RWPE2 (cell line): ENCODE data around the gene CD82.

ENCODE experiments used
- ATAC-seq: fragments of 200-7000 bp; cut with Tn5 transposase; 3 replicates; pipeline ENCODE4 v1.9.1; 2021; ENCODE audit warnings: low read depth
- DNase-seq: peaks from one replicate; pipeline ENCODE4 v3.0.0-alpha.2; 2020; ENCODE audit warnings: low spot score
- H3K27ac ChIP-seq: fragments of 450-650 bp; 2 replicates; pipeline ENCODE4 v1.5.1; 2017; ENCODE audit warnings: mild to moderate bottlenecking; ENCODE audit not compliant: poor library complexity, severe bottlenecking
- H3K27me3 ChIP-seq: fragments of 250-450 bp; sonication (Bioruptor Pico); 2 replicates; pipeline ENCODE4 v1.5.1; 2021; ENCODE audit warnings: mild to moderate bottlenecking, moderate library complexity; ENCODE audit not compliant: insufficient read depth, poor library complexity, severe bottlenecking
- H3K36me3 ChIP-seq: fragments of 250-450 bp; sonication (Bioruptor Pico); 2 replicates; pipeline ENCODE4 v1.5.1; 2020; ENCODE audit warnings: low read depth, mild to moderate bottlenecking, moderate library complexity
- H3K4me1 ChIP-seq: fragments of 250-450 bp; sonication (Bioruptor Pico); 2 replicates; pipeline ENCODE4 v1.5.1; 2021; ENCODE audit warnings: mild to moderate bottlenecking, moderate library complexity; ENCODE audit not compliant: insufficient read depth, poor library complexity, severe bottlenecking
- H3K4me3 ChIP-seq: fragments of 250-450 bp; sonication (Bioruptor Pico); 2 replicates; pipeline ENCODE4 v1.5.1; 2021; ENCODE audit warnings: mild to moderate bottlenecking, moderate library complexity; ENCODE audit not compliant: severe bottlenecking
- H3K9me3 ChIP-seq: fragments of 250-450 bp; sonication (Bioruptor Pico); 2 replicates; pipeline ENCODE4 v1.5.1; 2021; ENCODE audit warnings: mild to moderate bottlenecking, moderate library complexity; ENCODE audit not compliant: severe bottlenecking
- CTCF ChIP-seq: fragments of 450-650 bp; IDR thresholded peaks from one replicate; pipeline ENCODE4 v1.5.1; 2017; ENCODE audit warnings: mild to moderate bottlenecking, moderate library complexity; ENCODE audit not compliant: poor library complexity, severe bottlenecking

CD82 gene

DNA sequence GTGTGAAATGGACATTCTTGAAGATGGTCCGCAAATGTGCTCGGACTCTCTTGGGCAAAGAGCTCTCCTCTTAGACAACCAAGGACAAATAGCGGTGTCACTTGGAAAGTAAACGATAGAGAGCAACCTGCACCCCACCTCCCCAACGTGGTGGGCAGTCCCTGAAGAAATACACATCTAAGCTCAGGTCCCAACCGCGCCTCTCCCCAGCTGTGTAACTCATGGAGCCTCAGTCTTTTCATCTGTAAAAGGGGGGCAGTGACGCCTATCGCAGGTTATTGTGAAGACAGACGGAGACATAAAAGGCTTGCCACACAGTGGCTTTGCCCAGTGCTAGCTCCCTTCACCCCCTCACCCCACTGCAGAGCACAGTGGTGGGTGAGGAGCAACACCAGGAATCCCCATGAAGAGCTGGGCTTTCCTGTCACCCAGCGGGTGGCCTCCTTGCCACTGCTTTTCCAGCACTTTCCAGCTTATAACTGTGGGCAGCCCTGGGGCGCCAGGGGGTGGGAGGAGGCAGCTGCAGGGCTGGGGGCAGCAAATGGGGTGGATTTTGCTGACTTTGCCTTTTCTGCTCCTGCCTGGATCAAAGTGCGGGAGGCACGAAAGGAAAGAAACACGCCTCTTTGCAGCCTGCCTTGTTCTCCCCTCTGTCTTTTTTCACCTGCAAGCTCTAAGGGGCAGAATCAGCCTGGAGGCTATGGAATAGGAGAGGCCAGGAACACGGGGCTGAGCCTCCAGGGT lies 87.6 kb downstream of the CD82 start:
- ATAC-seq = no peak
- DNase-seq = no peak
- H3K27ac ChIP-seq = no peak overlapping the region
- H3K4me1 ChIP-seq = no peaks in the 10 kb centered on the region
- peaks cover 4% of the 10 kb centered on the region for H3K27me3 ChIP-seq
- no peaks in the 10 kb centered on the region for H3K9me3 ChIP-seq
- TF ChIP-seq CTCF = no peak
- no peaks in the 10 kb centered on the region for H3K36me3 ChIP-seq
- H3K4me3 ChIP-seq = no peak overlapping the region

- H3K36me3 ChIP-seq = no peaks in the 10 kb centered on the region
- DNase-seq (no peak), ATAC-seq (no peak)
- H3K4me1 ChIP-seq = no peaks in the 10 kb centered on the region
- no peak for TF ChIP-seq CTCF
- no peak overlapping the region for H3K4me3 ChIP-seq
- peaks cover 4% of the 10 kb centered on the region for H3K27me3 ChIP-seq
- H3K9me3 ChIP-seq = no peaks in the 10 kb centered on the region
- H3K27ac ChIP-seq = no peak overlapping the region
Measured at GRCh38 chr11:44654057-44654456, 88.6 kb downstream of the CD82 start.

- Histone ChIP-seq H3K9me3 (no peaks in the 10 kb centered on the region), H3K4me1 (no peaks in the 10 kb centered on the region), H3K27ac (no peak overlapping the region), H3K4me3 (no peak overlapping the region), H3K36me3 (no peaks in the 10 kb centered on the region), H3K27me3 (no peaks in the 10 kb centered on the region)
- ATAC-seq (no peak), DNase-seq (no peak)
- TF ChIP-seq CTCF = no peak
Measured at GRCh38 chr11:44654596-44654995, 89.1 kb downstream of the CD82 start.

GRCh38 chr11:44657836-44658505 lies 92.5 kb downstream of the CD82 start:
- no peak overlapping the region for H3K4me3 ChIP-seq
- H3K9me3 ChIP-seq = peaks cover 2% of the 10 kb centered on the region
- H3K27ac ChIP-seq = no peak overlapping the region
- no peaks in the 10 kb centered on the region for H3K36me3 ChIP-seq
- no peak for TF ChIP-seq CTCF
- ATAC-seq (no peak), DNase-seq (no peak)
- no peaks in the 10 kb centered on the region for H3K27me3 ChIP-seq
- no peaks in the 10 kb centered on the region for H3K4me1 ChIP-seq

DNA sequence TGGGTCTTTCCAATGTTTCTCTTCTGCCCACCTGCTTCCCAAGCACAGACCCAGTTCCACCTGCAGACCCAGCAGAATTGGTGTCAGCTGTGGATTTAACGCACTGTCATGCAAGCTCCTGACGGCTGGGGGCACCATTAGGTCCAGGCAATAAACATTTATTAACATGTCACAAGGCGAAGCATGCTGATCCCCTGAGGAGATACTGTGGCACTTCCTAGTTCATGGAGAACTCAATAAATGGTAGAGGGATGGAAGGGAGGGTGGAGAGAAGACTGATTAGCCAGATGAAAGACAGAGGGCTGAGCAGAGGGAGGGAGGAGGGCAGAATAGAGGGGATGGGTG lies 93.0 kb downstream of the CD82 start:
- H3K9me3 ChIP-seq = peaks cover 2% of the 10 kb centered on the region
- H3K27ac ChIP-seq = no peak overlapping the region
- H3K4me1 ChIP-seq = no peaks in the 10 kb centered on the region
- no peaks in the 10 kb centered on the region for H3K27me3 ChIP-seq
- DNase-seq = no peak
- H3K36me3 ChIP-seq = no peaks in the 10 kb centered on the region
- no peak overlapping the region for H3K4me3 ChIP-seq
- TF ChIP-seq CTCF = no peak
- no peak for ATAC-seq
